GM21381 (cell line): ENCODE data around the gene SLC24A3.

ENCODE experiments used
- ATAC-seq: cut with Tn5 transposase; IDR thresholded peaks from one replicate; pipeline ENCODE4 v1.9.1; 2021; ENCODE audit warnings: mild to moderate bottlenecking, moderate library complexity; ENCODE audit not compliant: unreplicated experiment

SLC24A3 gene

GRCh38 chr20:19269737-19270340, 57.4 kb downstream of the SLC24A3 start:
- no peak for ATAC-seq

GRCh38 chr20:19271879-19272651, 59.6 kb downstream of the SLC24A3 start:
- ATAC-seq: no peak

- no peak for ATAC-seq
These were observed 60.7 kb downstream of the SLC24A3 start for GRCh38 chr20:19272976-19273654.

- ATAC-seq: no peak
These were observed 61.6 kb downstream of the SLC24A3 start for GRCh38 chr20:19274001-19274400.

- ATAC-seq: no peak
These were observed 62.1 kb downstream of the SLC24A3 start for GRCh38 chr20:19274412-19275015.

GRCh38 chr20:19275038-19275629, 62.7 kb downstream of the SLC24A3 start:
- ATAC-seq: no peak

- ATAC-seq: no peak
These were observed 63.2 kb downstream of the SLC24A3 start for GRCh38 chr20:19275630-19276071.

- no peak for ATAC-seq
These were observed 64.9 kb downstream of the SLC24A3 start for GRCh38 chr20:19277381-19277780.

- ATAC-seq: no peak
These were observed 71.1 kb downstream of the SLC24A3 start for GRCh38 chr20:19283490-19284025.

GRCh38 chr20:19284400-19285178, 72.1 kb downstream of the SLC24A3 start:
- no peak for ATAC-seq

GRCh38 chr20:19285436-19285835, 73.0 kb downstream of the SLC24A3 start:
- no peak for ATAC-seq

- ATAC-seq: no peak
These were observed 75.6 kb downstream of the SLC24A3 start for GRCh38 chr20:19288061-19288460.

GRCh38 chr20:19288636-19289035, 76.2 kb downstream of the SLC24A3 start:
- ATAC-seq: no peak

GRCh38 chr20:19289451-19289850, 77.0 kb downstream of the SLC24A3 start:
- ATAC-seq: no peak

- ATAC-seq: no peak
These were observed 78.8 kb downstream of the SLC24A3 start for GRCh38 chr20:19291024-19291817.

GRCh38 chr20:19291818-19292132, 79.3 kb downstream of the SLC24A3 start:
- no peak for ATAC-seq

GRCh38 chr20:19292254-19292653, 79.8 kb downstream of the SLC24A3 start:
- no peak for ATAC-seq

- ATAC-seq: no peak
These were observed 82.6 kb downstream of the SLC24A3 start for GRCh38 chr20:19295076-19295475.

GRCh38 chr20:19298652-19299051, 86.2 kb downstream of the SLC24A3 start:
- ATAC-seq: no peak
